Hematopoietic multipotent progenitor cell treated with erythropoietin and hydrocortisone succinate and interleukin-3 and kit ligand, for 4 days (in vitro differentiated cells): ENCODE measurements around the gene ADAM17.
"Not testable (repeated sequence)": the region's sequence is repeated elsewhere in the genome, so short reads cannot be mapped to it uniquely, and the experiment has no call there.

Experiments used
- DNase-seq: peaks from one replicate; pipeline ENCODE4 v3.0.0-alpha.2; 2015

Gene ADAM17

DNA sequence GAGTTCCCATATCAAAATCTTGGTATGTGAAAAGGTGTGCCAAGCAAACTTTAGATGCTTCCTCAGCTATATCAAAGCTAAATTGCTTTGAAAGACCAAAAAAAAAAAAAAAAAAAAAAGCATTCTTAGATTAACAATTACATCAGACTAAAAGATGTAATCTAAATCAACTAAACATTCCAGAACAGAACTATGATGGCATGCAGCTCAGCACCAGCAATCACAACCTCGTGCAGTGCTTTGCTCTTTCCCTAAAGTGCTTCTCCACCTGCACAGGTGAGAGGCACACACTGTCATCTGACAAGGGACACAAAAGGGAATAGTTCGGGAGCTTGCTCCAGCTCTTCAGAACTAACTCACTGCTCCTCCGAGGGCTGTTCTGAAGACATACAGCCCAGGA, 37.5 kb downstream of the ADAM17 start:
- no peak for DNase-seq

GRCh38 chr2:9517118-9517782, 38.4 kb downstream of the ADAM17 start:
- peak; percentile 22 for DNase-seq

DNA sequence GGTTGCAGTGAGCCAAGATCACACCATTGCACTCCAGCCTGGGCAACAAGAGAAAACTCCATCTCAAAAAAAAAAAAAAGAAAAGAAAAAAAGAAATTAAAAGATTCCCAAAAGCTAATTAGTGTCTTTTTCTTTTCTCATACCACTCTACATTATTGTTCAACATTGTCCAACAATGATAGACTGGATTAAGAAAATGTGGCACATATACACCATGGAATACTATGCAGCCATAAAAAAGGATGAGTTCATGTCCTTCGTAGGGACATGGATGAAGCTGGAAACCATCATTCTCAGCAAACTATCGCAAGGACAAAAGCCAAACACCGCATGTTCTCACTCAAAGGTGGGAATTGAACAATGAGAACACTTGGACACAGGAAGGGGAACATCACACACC, 41.7 kb downstream of the ADAM17 start:
- not testable (repeated sequence) for DNase-seq

DNA sequence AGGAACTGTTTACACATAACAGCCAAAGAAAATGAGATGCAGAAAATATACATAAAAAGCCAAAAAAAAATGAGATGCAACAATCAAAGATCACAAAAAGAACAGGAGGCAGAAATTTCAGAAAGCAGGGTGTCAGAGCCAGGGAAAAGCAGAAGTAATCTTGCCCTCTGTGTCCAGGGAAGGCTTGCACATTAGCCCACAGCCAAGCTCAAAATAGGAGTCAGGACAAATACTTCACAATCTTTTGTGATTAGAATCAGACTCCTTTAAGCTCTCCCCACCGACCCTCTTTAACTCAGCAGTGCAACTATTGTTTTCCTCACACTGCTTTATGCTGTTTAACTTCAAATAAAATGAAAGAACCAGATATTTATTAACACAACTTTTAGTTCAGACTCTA, 46.7 kb downstream of the ADAM17 start:
- peak; percentile 26 for DNase-seq

- no peak for DNase-seq
Measured at GRCh38 chr2:9498210-9498609, 57.4 kb downstream of the ADAM17 start.

- DNase-seq: no peak
Measured at GRCh38 chr2:9497017-9497416, 58.6 kb downstream of the ADAM17 start.

DNA sequence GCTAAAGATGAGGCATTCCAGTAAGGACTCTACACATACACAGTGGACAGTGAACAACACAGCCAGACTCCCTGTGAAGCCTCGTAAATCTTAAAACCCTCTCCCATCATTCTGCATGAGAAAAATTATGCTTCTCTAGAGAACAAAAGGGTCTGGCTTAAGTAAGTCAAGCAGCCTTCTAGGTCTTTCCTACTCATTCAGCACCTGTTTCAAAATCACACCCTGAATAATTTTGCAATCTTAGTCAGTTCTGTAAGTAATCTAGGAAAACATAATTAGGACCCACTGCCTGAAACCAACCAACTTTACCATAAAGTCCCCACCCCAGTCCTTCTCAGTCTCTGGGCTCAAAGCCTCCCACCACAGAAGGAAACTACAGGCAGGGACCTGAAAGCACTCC, 61.5 kb downstream of the ADAM17 start:
- DNase-seq: no peak

DNA sequence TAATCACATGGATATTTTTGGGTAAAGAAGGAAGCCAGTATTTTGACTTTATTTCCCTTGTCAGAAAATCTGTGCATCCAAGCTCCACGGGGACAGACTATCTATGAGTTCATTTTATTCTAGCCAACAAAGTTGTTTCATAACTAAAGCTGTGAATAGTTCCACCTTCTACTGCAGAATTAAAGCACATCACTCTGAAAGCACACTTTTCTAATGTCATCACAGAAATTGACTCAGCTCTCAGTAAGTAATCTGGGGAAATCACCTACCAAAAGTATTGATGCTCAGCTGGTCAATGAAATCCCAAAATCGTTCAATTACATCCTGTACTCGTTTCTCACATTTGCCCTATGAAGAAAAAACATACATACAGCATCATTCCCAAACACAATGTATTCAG, 62.2 kb downstream of the ADAM17 start:
- no peak for DNase-seq

GRCh38 chr2:9492927-9493326, 62.7 kb downstream of the ADAM17 start:
- DNase-seq: no peak

DNA sequence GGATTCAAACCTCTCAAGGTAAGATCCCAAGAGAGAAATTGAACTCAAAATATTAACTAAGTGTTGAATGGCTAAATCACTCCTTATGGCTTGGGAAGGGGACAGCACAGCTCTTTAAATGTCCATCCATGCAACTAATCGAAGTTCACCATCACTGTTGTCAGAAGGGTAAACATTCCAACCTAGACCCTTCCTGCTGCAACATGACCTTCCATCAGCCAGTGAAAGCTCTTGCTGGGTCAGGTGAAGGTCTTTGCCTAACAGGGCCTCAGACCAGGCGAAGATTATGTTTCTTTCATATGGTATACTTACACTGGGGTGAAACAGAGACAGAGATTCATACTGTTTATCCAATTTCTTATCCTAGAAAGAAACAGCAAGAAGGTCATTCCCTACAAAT, 64.8 kb downstream of the ADAM17 start:
- DNase-seq: no peak

DNA sequence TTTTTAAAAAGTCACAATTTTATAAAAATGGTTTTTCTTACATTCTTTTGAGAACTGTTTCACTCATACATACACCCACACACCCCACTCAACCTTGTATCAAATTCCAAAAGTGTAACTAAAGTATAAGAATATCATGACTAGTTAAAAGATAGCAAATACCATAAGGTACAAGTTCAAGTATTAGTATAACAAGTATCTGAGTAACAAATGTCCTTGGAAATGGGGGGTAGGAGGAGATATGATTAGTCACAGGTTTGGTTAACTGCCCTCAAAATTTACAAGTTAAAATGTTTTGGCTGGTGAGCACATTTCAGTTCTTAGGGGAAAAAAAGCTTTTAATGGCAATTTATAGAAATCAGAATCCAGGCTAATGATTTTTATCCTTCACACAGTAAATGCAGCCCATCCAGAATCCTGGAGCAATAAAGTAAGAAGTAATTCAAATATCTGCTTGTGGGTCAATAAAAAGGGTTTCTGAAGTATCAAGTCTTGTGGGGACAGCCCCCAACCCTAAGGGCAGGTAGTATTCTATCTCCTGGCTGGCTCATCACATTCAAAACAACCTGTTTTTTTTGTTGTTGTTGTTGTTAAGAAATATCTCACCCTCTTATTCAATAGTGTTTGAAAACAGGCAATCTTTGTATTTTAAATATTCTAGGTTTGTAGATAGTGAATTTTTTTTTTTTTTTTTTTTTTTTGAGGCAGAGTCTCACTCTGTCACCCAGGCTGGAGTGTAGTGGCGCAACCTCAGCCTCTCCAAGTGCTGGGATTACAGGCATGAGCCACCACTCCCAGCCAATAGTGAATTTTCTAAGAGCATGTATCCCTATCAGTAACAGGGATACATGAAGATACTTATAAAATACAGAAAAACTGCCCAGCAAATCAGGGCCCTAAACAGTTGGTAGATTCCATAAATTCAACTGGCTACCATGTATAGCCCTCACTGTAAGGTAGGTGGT, 66.8 kb downstream of the ADAM17 start:
- DNase-seq: no peak

DNA sequence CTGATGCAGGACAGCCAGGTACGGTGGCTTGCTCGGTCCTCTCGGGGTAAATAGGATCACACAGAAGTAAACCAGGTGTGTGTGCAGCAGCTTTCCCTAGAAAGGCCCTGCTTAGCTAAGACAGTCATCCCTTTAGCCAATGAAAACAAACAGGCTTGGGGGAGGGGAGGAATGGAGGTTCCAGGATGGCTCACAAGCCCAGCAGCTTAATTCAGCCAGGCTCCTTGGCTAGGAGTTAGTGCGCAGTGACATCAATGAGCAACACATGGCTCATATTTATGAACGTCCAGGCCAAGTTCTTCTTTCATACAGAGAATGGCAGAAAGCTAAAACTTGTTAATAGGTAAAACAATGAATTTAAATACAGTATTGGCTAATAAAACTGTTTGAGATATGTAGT, 71.1 kb downstream of the ADAM17 start:
- DNase-seq: no peak

- DNase-seq: no peak
Measured at GRCh38 chr2:9483107-9483506, 72.5 kb downstream of the ADAM17 start.

DNA sequence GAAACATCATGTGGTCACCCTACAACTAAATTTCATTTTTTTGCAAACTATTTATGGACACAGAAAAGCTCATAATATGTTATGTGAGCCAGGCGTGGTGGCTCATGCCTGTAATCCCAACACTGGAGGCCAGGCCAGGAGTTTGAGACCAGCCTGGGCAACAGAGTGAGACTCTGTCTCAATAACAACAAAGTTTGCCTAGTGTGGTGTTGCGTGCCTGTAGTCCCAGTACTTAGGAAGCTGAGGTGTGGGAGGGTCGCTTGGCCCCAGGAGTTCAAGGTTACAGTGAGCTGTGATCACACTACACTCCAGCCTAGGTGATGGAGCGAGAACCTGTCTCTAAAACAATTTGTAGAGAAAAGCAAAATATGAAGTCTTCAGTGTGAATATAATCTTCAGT, 75.5 kb downstream of the ADAM17 start:
- DNase-seq: no peak

DNA sequence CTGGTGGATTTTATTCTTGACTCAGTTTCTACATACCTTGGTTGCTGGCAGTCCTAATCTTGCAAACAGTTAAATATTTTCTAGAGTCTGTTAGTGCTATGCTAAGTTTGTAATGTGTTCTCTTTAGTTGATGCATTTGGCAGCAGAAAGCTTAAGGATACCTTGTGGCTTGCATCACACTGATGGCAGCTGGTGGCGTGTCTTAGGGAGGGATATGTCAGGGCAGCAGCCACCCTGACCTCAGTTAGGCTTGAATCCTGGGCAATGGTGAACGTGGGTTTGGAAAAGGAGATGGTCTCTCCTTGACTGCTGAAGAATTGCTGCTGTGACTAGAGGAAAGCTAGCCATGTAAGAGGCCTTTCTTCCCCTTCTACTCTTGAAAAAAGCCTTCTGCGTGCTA, 77.1 kb downstream of the ADAM17 start:
- DNase-seq: no peak

DNA sequence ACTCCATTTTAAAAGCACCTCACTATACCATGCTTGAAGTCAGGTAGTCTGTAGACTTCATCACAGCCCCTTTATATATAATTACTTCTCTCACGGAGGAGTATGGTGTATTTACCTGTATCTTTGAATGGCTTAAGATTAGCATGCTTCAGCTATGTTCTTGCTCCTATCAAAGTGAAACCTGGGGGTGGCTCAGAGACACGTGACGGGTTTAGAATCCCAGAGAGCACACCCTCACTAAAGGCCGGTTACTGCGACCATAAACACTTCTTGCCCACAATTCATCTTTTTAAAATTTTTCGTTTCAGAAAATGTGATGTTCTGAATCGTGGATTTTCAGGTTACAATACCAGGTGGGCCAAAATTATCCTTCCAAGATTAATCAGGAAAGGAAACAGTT, 77.7 kb downstream of the ADAM17 start:
- DNase-seq: no peak

DNA sequence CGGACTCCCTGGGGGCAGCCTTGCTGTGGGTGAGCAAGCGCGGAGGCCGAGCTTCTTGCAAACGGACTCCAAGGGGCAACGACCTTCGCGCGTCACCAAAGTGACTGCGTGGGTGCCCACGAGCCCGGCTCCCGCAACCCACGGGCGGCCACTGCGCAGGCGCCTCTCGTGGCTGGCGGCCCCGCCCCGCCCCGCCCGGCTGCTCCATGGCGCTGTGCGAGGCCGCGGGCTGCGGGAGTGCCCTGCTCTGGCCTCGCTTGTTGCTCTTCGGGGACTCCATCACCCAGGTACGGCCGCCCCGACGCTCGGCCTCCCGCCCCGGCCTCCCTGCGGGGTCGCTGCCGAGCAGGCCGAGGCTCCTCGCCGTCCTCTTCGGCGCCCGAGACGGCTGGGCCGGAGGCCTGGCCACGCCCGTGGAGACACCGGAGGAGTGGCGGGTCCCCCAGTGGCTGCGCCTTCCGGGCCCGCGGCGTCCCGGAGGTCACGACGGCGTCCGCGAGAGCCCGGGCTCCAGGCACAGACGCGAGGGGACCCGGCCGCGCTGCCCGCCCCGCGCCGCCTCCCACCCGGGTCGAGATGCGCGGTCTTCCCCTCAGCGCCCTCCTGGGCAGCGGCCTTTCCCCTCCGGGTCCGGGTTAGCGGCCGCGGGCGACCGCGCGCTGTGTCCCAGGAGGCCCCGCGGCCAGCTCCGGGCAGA, 81.1 kb downstream of the ADAM17 start, which contains the start of gene IAH1:
IAH1 (plus strand) TSS at position 191 of the 697 bp plus-strand sequence; CDS start at position 207, 16 bp downstream.
- DNase-seq: peak; percentile 75

GRCh38 chr2:9473985-9474360, 81.7 kb downstream of the ADAM17 start:
- DNase-seq: peak; percentile 59

DNA sequence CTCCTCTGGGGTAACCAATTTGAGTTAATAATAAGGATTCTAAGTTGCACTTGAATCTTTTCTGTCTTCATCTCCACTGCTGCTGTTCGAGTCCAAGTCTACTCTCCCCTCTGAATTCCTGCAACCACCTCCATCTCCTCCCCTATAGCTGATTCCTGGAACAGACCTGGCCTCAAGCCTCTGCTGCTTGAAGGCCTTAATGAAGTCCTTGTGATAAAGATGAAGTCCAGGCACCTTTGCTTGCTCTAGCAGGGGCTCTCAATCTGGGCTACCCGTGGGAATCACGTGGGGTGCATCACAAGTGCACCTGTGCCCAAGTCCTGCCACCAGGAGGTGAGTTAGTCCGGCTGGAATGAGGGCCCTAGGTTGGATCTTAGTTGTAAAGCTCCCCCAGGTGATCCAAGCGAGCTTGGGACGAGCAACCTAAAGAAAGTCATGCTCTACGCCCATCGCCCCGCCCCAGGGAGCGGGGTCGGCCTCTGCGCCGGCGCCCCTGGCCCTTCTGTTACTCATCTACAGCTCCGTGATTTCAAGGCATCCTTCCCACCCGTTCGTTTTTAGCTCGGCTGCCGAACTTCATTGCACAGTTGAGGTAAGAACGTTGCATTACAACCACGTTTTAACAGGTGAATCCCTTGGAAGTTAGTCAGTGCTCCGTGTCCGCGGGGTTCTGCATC, 82.2 kb downstream of the ADAM17 start:
- DNase-seq: peak; percentile 13

DNA sequence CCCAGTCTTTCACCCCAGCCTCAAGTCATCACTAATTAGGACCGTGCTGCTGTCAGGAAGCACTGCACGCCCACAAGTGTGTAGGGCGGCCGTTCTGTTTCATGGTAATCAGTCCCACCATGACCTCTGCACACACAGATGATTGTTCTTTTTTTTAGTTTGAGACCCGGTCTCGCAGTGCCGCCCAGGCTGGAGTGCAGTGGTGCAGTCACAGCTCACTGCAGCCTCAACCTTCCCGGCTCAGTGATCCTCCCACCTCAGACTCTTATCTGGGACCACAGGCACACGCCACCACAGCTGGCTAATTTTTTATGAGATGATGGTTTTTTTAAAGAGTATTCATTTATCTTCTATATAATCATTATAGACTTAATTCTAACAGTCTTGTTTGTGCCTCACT, 83.1 kb downstream of the ADAM17 start:
- DNase-seq: peak; percentile 74

DNA sequence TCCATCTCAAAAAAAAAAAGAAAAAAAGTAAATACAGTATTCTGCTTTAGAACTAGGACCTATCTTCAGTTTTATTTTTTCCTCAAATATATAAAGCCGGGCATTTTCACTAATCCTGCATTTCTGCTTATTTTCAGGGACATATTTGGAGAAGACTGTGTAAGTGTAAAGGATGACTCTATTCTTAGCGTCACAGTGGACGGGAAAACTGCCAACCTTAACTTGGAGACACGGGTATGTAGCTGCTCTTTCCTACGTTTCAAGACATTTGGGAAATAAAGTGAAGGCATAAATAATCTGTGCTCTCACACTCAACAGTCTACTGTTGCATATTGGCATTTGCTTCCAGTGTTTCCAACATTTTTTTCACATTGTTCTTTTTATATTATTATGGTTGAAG, 84.4 kb downstream of the ADAM17 start:
- no peak for DNase-seq

DNA sequence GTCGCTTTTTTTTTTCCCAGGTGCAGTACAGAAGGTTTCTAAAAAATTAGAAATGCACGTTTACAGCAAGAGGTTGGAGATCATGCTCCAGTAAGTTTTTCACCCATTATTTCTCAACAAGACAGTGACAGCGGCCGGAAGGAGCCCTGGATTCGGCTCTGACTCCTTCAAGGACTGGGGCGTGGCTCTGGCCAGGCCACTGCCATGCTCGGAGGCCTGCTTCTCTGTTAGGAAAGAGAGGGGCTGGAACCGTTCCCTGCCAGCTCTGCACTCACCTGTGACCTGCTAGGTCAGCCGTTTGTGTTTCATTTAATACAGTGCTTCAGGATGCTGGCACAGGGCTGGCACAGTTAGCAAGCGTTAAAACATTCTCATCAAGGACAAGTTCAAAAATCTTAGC, 87.9 kb downstream of the ADAM17 start:
- no peak for DNase-seq

DNA sequence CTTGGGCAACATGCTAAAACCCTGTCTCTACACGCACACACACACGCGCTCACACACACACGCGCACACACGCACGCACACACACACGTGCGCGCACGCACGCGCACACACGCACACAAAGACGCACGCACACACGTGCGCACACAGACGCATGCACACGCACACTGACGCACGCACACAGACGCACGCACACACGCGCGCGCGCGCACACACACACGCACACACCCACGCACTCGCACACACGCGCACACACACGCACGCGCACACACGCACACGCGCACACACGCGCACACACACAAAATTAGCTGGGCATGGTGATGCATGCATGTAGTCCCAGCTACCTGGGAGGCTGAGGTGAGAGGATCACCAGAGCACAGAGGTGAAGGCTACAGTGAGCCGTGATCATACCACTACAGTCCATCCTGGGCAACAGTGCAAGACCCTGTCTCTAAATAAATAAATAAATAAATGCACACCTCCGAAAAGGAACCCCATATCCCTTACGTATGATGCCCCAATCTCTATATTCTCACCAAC, 89.4 kb downstream of the ADAM17 start:
- DNase-seq: no peak
